ENCODE data around the gene ENOSF1. TPM values are rescaled to one million over a fixed set of nuclear protein-coding genes. Genes with fewer than 3 reads are reported as not detected.

ENOSF1 gene
- total and polyA plus RNA-seq, 4 donors: 15.5 to 88.3 (median 53.2) TPM

- Histone ChIP-seq H3K27ac (ENCODE audit: low read depth in 1 of 2, low read length in 2 of 2) (no peak overlapping the region), H3K27me3 (ENCODE audit: control insufficient read depth in 1 of 2, insufficient read depth in 2 of 2, low read length in 1 of 2) (peaks cover 0 to under 1% of the 10 kb centered on the region in 2 donors), H3K9me3 (ENCODE audit: control insufficient read depth, low read length) (no peaks in the 10 kb centered on the region), H3K4me3 (ENCODE audit: low read length in 2 of 2) (no peak overlapping the region), H3K36me3 (ENCODE audit: control insufficient read depth in 1 of 2, insufficient read depth in 2 of 2, low read length in 1 of 2) (no peaks in the 10 kb centered on the region), H3K4me1 (ENCODE audit: control insufficient read depth in 1 of 2, insufficient read depth in 2 of 2, low read length in 2 of 2) (no peaks in the 10 kb centered on the region)
- ATAC-seq (ENCODE audit: low FRiP score) (no peak), DNase-seq (no peak)
- intact Hi-C loops (cut with DNase I): no loop called here
- WGBS, 2 donors: 83 to 86% methylated on average over 5 of the region's 5 CpGs
These were observed 63.1 kb downstream of the ENOSF1 start for GRCh38 chr18:649341-649740.

- Histone ChIP-seq H3K4me1 (ENCODE audit: control insufficient read depth in 1 of 2, insufficient read depth in 2 of 2, low read length in 2 of 2) (no peaks in the 10 kb centered on the region), H3K4me3 (ENCODE audit: low read length in 2 of 2) (no peak overlapping the region), H3K27ac (ENCODE audit: low read depth in 1 of 2, low read length in 2 of 2) (no peak overlapping the region), H3K27me3 (ENCODE audit: control insufficient read depth in 1 of 2, insufficient read depth in 2 of 2, low read length in 1 of 2) (no peaks in the 10 kb centered on the region), H3K9me3 (ENCODE audit: control insufficient read depth, low read length) (no peaks in the 10 kb centered on the region), H3K36me3 (ENCODE audit: control insufficient read depth in 1 of 2, insufficient read depth in 2 of 2, low read length in 1 of 2) (no peaks in the 10 kb centered on the region)
- intact Hi-C loops (cut with DNase I): no loop called here
- no peak for ATAC-seq (ENCODE audit: low FRiP score)
- WGBS, 2 donors: 90 to 96% methylated on average over 5 of the region's 5 CpGs
- no peak for DNase-seq
These were observed 65.1 kb downstream of the ENOSF1 start for GRCh38 chr18:647304-647703.

- 35 to 44% methylated on average over 2 of the region's 2 CpGs for WGBS, 2 donors
- Histone ChIP-seq H3K4me1 (ENCODE audit: control insufficient read depth in 1 of 2, insufficient read depth in 2 of 2, low read length in 2 of 2) (no peaks in the 10 kb centered on the region), H3K9me3 (ENCODE audit: control insufficient read depth, low read length) (no peaks in the 10 kb centered on the region), H3K4me3 (ENCODE audit: low read length in 2 of 2) (no peak overlapping the region), H3K27me3 (ENCODE audit: control insufficient read depth in 1 of 2, insufficient read depth in 2 of 2, low read length in 1 of 2) (no peaks in the 10 kb centered on the region), H3K36me3 (ENCODE audit: control insufficient read depth in 1 of 2, insufficient read depth in 2 of 2, low read length in 1 of 2) (no peaks in the 10 kb centered on the region), H3K27ac (ENCODE audit: low read depth in 1 of 2, low read length in 2 of 2) (no peak overlapping the region)
- ATAC-seq (ENCODE audit: low FRiP score) (no peak), DNase-seq (no peak)
- intact Hi-C loops (cut with DNase I): no loop called here
These were observed 67.9 kb downstream of the ENOSF1 start for GRCh38 chr18:644395-645004.

GRCh38 chr18:641224-641623, 71.2 kb downstream of the ENOSF1 start:
- no peak overlapping the region for H3K27ac ChIP-seq (ENCODE audit: low read depth in 1 of 2, low read length in 2 of 2)
- H3K36me3 ChIP-seq (ENCODE audit: control insufficient read depth in 1 of 2, insufficient read depth in 2 of 2, low read length in 1 of 2): no peaks in the 10 kb centered on the region
- no peaks in the 10 kb centered on the region for H3K4me1 ChIP-seq (ENCODE audit: control insufficient read depth in 1 of 2, insufficient read depth in 2 of 2, low read length in 2 of 2)
- intact Hi-C loops (cut with DNase I): no loop called here
- DNase-seq: no peak
- H3K4me3 ChIP-seq (ENCODE audit: low read length in 2 of 2): no peak overlapping the region
- 86 to 91% methylated on average over 6 of the region's 6 CpGs for WGBS, 2 donors
- no peaks in the 10 kb centered on the region for H3K27me3 ChIP-seq (ENCODE audit: control insufficient read depth in 1 of 2, insufficient read depth in 2 of 2, low read length in 1 of 2)
- no peaks in the 10 kb centered on the region for H3K9me3 ChIP-seq (ENCODE audit: control insufficient read depth, low read length)
- no peak for ATAC-seq (ENCODE audit: low FRiP score)

- H3K9me3 ChIP-seq (ENCODE audit: control insufficient read depth, low read length): no peaks in the 10 kb centered on the region
- DNase-seq (no peak), ATAC-seq (ENCODE audit: low FRiP score) (no peak)
- no peak overlapping the region for H3K27ac ChIP-seq (ENCODE audit: low read depth in 1 of 2, low read length in 2 of 2)
- no peaks in the 10 kb centered on the region for H3K4me1 ChIP-seq (ENCODE audit: control insufficient read depth in 1 of 2, insufficient read depth in 2 of 2, low read length in 2 of 2)
- H3K36me3 ChIP-seq (ENCODE audit: control insufficient read depth in 1 of 2, insufficient read depth in 2 of 2, low read length in 1 of 2): no peaks in the 10 kb centered on the region
- intact Hi-C loops (cut with DNase I): no loop called here
- 58 to 62% methylated on average over 8 of the region's 8 CpGs for WGBS, 2 donors
- H3K27me3 ChIP-seq (ENCODE audit: control insufficient read depth in 1 of 2, insufficient read depth in 2 of 2, low read length in 1 of 2): no peaks in the 10 kb centered on the region
- H3K4me3 ChIP-seq (ENCODE audit: low read length in 2 of 2): no peak overlapping the region
These were observed 77.3 kb downstream of the ENOSF1 start for GRCh38 chr18:635171-635570.

GRCh38 chr18:634551-635045, 77.8 kb downstream of the ENOSF1 start:
- no peak overlapping the region for H3K4me3 ChIP-seq (ENCODE audit: low read length in 2 of 2)
- no peak for DNase-seq
- H3K27me3 ChIP-seq (ENCODE audit: control insufficient read depth in 1 of 2, insufficient read depth in 2 of 2, low read length in 1 of 2): no peaks in the 10 kb centered on the region
- H3K36me3 ChIP-seq (ENCODE audit: control insufficient read depth in 1 of 2, insufficient read depth in 2 of 2, low read length in 1 of 2): no peaks in the 10 kb centered on the region
- no peaks in the 10 kb centered on the region for H3K9me3 ChIP-seq (ENCODE audit: control insufficient read depth, low read length)
- ATAC-seq (ENCODE audit: low FRiP score): no peak
- intact Hi-C loops (cut with DNase I): no loop called here
- H3K4me1 ChIP-seq (ENCODE audit: control insufficient read depth in 1 of 2, insufficient read depth in 2 of 2, low read length in 2 of 2): no peaks in the 10 kb centered on the region
- WGBS, 2 donors: 82 to 83% methylated on average over 2 of the region's 2 CpGs
- no peak overlapping the region for H3K27ac ChIP-seq (ENCODE audit: low read depth in 1 of 2, low read length in 2 of 2)

- intact Hi-C loops (cut with DNase I): no loop called here
- no peaks in the 10 kb centered on the region for H3K9me3 ChIP-seq (ENCODE audit: control insufficient read depth, low read length)
- DNase-seq (no peak), ATAC-seq (ENCODE audit: low FRiP score) (no peak)
- no peaks in the 10 kb centered on the region for H3K27me3 ChIP-seq (ENCODE audit: control insufficient read depth in 1 of 2, insufficient read depth in 2 of 2, low read length in 1 of 2)
- H3K4me1 ChIP-seq (ENCODE audit: control insufficient read depth in 1 of 2, insufficient read depth in 2 of 2, low read length in 2 of 2): no peaks in the 10 kb centered on the region
- H3K36me3 ChIP-seq (ENCODE audit: control insufficient read depth in 1 of 2, insufficient read depth in 2 of 2, low read length in 1 of 2): no peaks in the 10 kb centered on the region
- no peak overlapping the region for H3K4me3 ChIP-seq (ENCODE audit: low read length in 2 of 2)
- H3K27ac ChIP-seq (ENCODE audit: low read depth in 1 of 2, low read length in 2 of 2): no peak overlapping the region
These were observed 80.9 kb downstream of the ENOSF1 start for GRCh38 chr18:631560-631959.

GRCh38 chr18:629269-630150, 82.9 kb downstream of the ENOSF1 start:
- Histone ChIP-seq H3K36me3 (ENCODE audit: control insufficient read depth in 1 of 2, insufficient read depth in 2 of 2, low read length in 1 of 2) (no peaks in the 10 kb centered on the region), H3K27ac (ENCODE audit: low read depth in 1 of 2, low read length in 2 of 2) (no peak overlapping the region), H3K4me1 (ENCODE audit: control insufficient read depth in 1 of 2, insufficient read depth in 2 of 2, low read length in 2 of 2) (no peaks in the 10 kb centered on the region), H3K9me3 (ENCODE audit: control insufficient read depth, low read length) (no peaks in the 10 kb centered on the region), H3K4me3 (ENCODE audit: low read length in 2 of 2) (no peak overlapping the region), H3K27me3 (ENCODE audit: control insufficient read depth in 1 of 2, insufficient read depth in 2 of 2, low read length in 1 of 2) (peaks cover 0 to 1% of the 10 kb centered on the region in 2 donors)
- 84 to 87% methylated on average over 6 of the region's 6 CpGs for WGBS, 2 donors
- DNase-seq (no peak), ATAC-seq (ENCODE audit: low FRiP score) (no peak)
- intact Hi-C loops (cut with DNase I): loop anchor here in 1 of 2 donors (10.0 kb wide), 1 partner anchor 205 kb away; no protein-coding TSS in a partner anchor

- no peak for ATAC-seq (ENCODE audit: low FRiP score)
- H3K4me1 ChIP-seq (ENCODE audit: control insufficient read depth in 1 of 2, insufficient read depth in 2 of 2, low read length in 2 of 2): no peaks in the 10 kb centered on the region
- H3K9me3 ChIP-seq (ENCODE audit: control insufficient read depth, low read length): no peaks in the 10 kb centered on the region
- DNase-seq: no peak
- no peaks in the 10 kb centered on the region for H3K36me3 ChIP-seq (ENCODE audit: control insufficient read depth in 1 of 2, insufficient read depth in 2 of 2, low read length in 1 of 2)
- intact Hi-C loops (cut with DNase I): loop anchor here in 1 of 2 donors (10.0 kb wide), 1 partner anchor 208 kb away; no protein-coding TSS in a partner anchor
- H3K27ac ChIP-seq (ENCODE audit: low read depth in 1 of 2, low read length in 2 of 2): no peak overlapping the region
- WGBS, 2 donors: 66 to 79% methylated on average over 2 of the region's 2 CpGs
- H3K4me3 ChIP-seq (ENCODE audit: low read length in 2 of 2): no peak overlapping the region
- H3K27me3 ChIP-seq (ENCODE audit: control insufficient read depth in 1 of 2, insufficient read depth in 2 of 2, low read length in 1 of 2): peaks cover 0 to 1% of the 10 kb centered on the region in 2 donors
These were observed 85.2 kb downstream of the ENOSF1 start for GRCh38 chr18:627231-627630.
